Choroid plexus epithelial cell (primary cell): Measurements from ENCODE around the gene SLC13A4.

ENCODE experiments used
- DNase-seq: peaks from one replicate; pipeline ENCODE4 v3.0.0-alpha.2; 2010; ENCODE audit warnings: low read depth
- H3K4me3 ChIP-seq: 2 replicates; pipeline ENCODE4 v1.5.1; 2011; ENCODE audit warnings: low read depth, mild to moderate bottlenecking, control low read depth, low read length, moderate library complexity
- TF ChIP-seq, protein P1 (sequence below): conservative IDR thresholded peaks from 2 replicates; pipeline ENCODE4 v1.5.1; 2011; ENCODE audit warnings: low read depth, mild to moderate bottlenecking, control low read depth, inconsistent platforms, low read length, moderate library complexity

The SLC13A4 gene

DNA sequence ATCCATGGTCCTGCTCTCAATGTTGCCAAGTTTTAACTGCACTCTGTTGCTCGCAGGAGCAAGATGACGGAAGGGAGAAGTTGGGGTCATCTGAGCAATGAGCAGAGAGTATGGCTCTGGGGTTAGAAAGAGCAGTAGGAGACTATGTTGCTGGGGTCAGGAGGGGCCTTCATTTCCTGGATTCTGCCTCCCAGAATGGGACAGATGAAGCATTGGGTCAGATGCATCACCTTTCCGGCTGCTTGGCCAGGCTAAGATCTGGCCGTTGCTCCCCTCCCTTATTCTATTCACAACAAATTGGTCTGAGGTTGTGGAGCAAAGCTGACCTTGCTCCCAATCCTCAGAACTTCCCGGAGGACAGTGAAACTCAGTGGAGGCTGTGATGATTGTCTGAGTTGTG lies 43.3 kb downstream of the SLC13A4 start:
- TF ChIP-seq, protein P1, sequence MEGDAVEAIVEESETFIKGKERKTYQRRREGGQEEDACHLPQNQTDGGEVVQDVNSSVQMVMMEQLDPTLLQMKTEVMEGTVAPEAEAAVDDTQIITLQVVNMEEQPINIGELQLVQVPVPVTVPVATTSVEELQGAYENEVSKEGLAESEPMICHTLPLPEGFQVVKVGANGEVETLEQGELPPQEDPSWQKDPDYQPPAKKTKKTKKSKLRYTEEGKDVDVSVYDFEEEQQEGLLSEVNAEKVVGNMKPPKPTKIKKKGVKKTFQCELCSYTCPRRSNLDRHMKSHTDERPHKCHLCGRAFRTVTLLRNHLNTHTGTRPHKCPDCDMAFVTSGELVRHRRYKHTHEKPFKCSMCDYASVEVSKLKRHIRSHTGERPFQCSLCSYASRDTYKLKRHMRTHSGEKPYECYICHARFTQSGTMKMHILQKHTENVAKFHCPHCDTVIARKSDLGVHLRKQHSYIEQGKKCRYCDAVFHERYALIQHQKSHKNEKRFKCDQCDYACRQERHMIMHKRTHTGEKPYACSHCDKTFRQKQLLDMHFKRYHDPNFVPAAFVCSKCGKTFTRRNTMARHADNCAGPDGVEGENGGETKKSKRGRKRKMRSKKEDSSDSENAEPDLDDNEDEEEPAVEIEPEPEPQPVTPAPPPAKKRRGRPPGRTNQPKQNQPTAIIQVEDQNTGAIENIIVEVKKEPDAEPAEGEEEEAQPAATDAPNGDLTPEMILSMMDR = no peak
- no peak overlapping the region for H3K4me3 ChIP-seq
- DNase-seq = no peak

DNA sequence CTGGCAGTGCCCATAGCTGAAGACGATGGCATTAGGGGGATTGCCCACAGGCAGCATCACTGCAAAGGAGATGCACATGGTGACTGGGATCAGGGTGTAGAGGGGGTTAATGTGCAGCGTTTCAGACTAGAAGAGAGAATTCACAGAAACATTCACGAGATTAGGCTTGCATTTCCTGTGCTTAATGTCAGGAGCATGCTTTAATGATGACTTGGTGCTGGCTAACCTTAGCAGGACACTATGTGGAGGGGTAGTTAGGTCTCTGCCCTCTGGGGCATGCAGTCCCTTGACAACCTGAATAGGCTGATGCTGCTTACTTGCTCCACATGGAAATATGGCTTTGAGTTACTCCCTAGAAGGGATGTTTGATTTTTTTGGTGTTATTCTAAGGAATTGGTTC lies 43.9 kb downstream of the SLC13A4 start:
- TF ChIP-seq, protein P1 = no peak
- no peak overlapping the region for H3K4me3 ChIP-seq
- DNase-seq = peak; percentile 52

DNA sequence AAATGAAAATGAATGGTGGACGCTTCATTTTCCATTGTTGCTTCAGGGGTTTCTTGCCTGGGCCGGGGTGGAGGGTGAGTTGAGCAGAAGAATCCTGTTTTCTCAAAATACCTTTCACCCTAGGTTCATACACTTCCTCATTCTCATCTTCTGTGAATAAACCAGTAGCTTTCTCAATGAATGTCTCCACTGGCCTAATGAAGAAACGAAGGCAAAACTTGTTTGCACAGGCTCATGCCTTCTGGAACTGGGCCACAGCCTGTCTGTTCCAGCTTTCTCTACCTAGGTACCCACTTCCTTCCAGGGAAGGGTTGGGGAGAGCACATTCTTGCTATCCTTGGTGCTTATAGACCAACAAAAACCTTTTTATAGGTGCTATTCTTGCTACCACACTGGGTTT lies 44.4 kb downstream of the SLC13A4 start:
- no peak for DNase-seq
- TF ChIP-seq, protein P1 = no peak
- no peak overlapping the region for H3K4me3 ChIP-seq

DNA sequence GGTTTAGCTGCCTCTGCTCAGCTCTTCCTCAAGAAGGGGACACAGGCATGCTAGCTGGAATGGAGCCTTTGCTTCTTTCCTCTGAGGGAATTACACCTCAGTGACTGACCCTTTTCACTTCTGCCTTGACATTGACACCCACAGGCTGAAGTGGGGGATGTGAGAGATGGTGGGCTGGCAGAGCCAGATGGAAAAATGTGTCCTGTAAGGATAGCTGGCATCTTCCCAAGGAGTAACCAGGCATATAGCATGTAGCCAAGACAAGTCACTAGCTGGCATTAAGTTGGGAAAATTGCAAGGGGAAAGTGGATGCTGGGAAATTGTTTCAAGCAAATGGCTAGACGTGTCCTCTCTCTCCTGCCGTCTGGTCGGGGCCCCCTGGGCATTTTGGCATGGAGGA lies 45.8 kb downstream of the SLC13A4 start:
- no peak overlapping the region for H3K4me3 ChIP-seq
- DNase-seq = no peak
- TF ChIP-seq, protein P1 = no peak

DNA sequence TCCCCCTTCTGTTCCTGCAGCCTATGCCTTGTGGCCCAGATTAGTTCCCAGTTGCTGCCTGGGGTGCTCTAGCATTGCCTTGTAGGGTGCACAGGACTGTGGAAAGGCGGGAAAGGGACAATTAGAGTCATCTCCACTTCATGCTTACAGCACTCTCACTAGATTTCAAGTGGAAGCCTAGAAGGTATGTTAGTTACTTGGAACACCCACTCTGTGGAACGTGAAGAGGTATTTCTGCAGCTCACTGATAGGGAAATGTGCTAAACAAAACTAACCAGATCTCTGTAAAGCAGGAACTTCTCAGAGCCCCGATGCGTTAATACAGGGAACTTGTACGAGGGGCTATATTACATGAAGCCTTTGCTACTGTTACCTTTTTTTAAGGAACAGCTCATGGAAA lies 46.2 kb downstream of the SLC13A4 start:
- TF ChIP-seq, protein P1 = no peak
- H3K4me3 ChIP-seq = no peak overlapping the region
- no peak for DNase-seq

DNA sequence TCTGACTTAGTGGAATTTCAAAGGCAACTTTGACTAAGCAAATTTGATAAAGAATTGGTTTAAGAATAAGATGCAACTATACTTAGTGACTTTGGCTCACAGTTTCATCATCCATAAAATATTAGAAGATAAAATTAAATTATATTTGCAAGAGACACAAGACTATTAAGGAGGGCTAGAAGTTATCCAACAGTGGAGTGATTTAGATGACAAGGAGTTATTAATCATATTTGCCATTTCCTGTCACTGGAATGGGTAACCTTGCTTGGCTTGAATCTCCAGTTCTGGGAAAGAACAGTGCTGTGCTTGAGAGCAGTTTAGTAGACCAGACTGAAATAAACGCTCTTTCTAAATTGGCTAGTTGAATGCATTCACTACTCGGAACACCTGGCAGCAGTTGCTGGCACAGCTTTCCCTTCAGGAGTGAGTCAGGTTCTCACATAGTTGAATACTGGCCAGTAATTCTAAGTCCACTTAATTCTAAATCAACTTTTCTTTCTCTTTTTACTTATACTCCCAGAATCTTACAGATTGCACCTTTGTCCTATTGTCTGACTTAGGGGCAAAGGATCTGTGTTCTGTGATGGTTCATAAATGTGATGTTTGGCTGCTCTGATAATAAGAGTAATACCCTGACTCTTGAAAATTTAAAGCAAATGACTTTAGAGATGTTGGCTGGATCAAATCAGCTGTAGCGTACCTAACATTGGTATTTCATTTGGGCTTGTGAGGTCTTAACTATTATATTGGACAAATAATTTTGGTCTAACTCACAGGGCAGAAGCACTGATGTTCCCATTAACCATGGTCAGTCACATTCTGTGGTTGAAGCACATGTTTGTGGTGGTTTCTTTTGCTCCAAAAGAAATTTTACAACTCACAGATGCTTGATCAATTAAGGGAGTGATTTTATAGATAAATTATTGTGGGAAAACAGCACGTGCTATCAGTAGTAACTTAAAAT lies 49.1 kb downstream of the SLC13A4 start:
- TF ChIP-seq, protein P1 = no peak
- H3K4me3 ChIP-seq = no peak overlapping the region
- peak; percentile 80 for DNase-seq

DNA sequence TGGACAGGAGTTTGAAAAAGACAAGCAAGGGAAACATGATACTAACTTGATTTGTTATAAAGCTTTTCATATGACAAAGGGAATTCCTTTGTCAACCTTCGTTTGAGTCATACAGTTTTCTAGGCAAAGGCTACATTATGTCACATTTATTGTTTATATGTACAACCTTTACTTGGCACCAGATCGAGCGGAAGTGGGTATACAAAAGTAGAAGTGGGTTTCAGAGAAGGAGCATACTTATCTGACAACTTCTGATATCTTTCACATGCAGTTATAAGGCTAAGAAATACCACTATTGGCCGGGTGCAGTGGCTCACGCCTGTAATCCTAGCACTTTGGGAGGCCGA lies 54.7 kb downstream of the SLC13A4 start:
- peak; percentile 63 for DNase-seq
- H3K4me3 ChIP-seq = no peak overlapping the region
- TF ChIP-seq, protein P1 = no peak
